Thyroid gland (tissue), 4 donors: Measurements from ENCODE around the gene RNF32.

ENCODE experiments used
- CTCF ChIP-seq, 6 experiments: fragments of 200-600 bp in 3 of 6; fragments of 450-650 bp in 3 of 6; sonication (generic) in 3 of 6; IDR thresholded peaks; one replicate each; pipeline ENCODE4 v1.5.1; 2016 to 2019; ENCODE audit warnings: antibody characterized with exemption in 6 of 6, mild to moderate bottlenecking in 2 of 6, inconsistent platforms in 1 of 6, moderate library complexity in 1 of 6
- POLR2A ChIP-seq, 2 donors: fragments of 450-650 bp; IDR thresholded peaks; one replicate each; pipeline ENCODE4 v1.6.1; 2017; ENCODE audit warnings: antibody characterized with exemption in 2 of 2, mild to moderate bottlenecking in 2 of 2, moderate library complexity in 1 of 2

GRCh38 chr7:156639426-156640256, 933 bp upstream of the RNF32 start:
- TF ChIP-seq POLR2A (IDR thresholded peaks at IDR 0.05) (no peak), CTCF (IDR thresholded peaks at IDR 0.05) (no peak)
